Neural progenitor cell (in vitro differentiated cells): ENCODE data around the gene FRYL. TPM values are rescaled to one million over a fixed set of nuclear protein-coding genes. Genes with fewer than 3 reads are reported as not detected.

Experiments used
- DNase-seq: peaks from one replicate; pipeline ENCODE4 v3.0.0-alpha.2; 2016; ENCODE audit warnings: low spot score
- H2AFZ ChIP-seq: fragments of 200-600 bp; sonication (generic); replicated peaks from 2 replicates; pipeline ENCODE4 v1.6.1; 2016; ENCODE audit warnings: antibody characterized with exemption
- H3F3A ChIP-seq: fragments of 200-600 bp; sonication (generic); 2 replicates; pipeline ENCODE4 v1.6.1; 2016; ENCODE audit warnings: antibody characterized with exemption, low read depth
- H3K27ac ChIP-seq: fragments of 200-600 bp; sonication (generic); 2 replicates; pipeline ENCODE4 v1.5.1; 2016; ENCODE audit warnings: mild to moderate bottlenecking
- H3K27me3 ChIP-seq: fragments of 200-600 bp; sonication (generic); 2 replicates; pipeline ENCODE4 v1.6.1; 2016; ENCODE audit warnings: mild to moderate bottlenecking, moderate library complexity
- H3K36me3 ChIP-seq: fragments of 200-600 bp; sonication (generic); 2 replicates; pipeline ENCODE4 v1.5.1; 2016
- H3K4me1 ChIP-seq: fragments of 200-600 bp; sonication (generic); 2 replicates; pipeline ENCODE4 v1.6.1; 2016; ENCODE audit warnings: mixed run types
- H3K4me2 ChIP-seq: fragments of 200-600 bp; sonication (generic); 2 replicates; pipeline ENCODE4 v1.6.1; 2016
- H3K4me3 ChIP-seq: fragments of 200-600 bp; sonication (generic); 2 replicates; pipeline ENCODE4 v1.5.1; 2016
- H3K79me2 ChIP-seq: fragments of 200-600 bp; sonication (generic); 2 replicates; pipeline ENCODE4 v1.6.1; 2016; ENCODE audit warnings: low read depth
- H3K9ac ChIP-seq: fragments of 200-600 bp; sonication (generic); 2 replicates; pipeline ENCODE4 v1.6.1; 2016
- H3K9me3 ChIP-seq: fragments of 200-600 bp; sonication (generic); 2 replicates; pipeline ENCODE4 v1.5.1; 2016; ENCODE audit warnings: low read depth
- H4K20me1 ChIP-seq: fragments of 200-600 bp; sonication (generic); 2 replicates; pipeline ENCODE4 v1.6.1; 2016; ENCODE audit warnings: low read depth
- H3K27ac Mint-ChIP-seq: 3 replicates; pipeline ENCODE4 v1.8.0; 2021; ENCODE audit warnings: mixed read lengths
- H3K27me3 Mint-ChIP-seq: 2 replicates; pipeline ENCODE4 v1.8.0; 2022; ENCODE audit warnings: low read depth, mild to moderate bottlenecking, inconsistent platforms, moderate library complexity, mixed read lengths; ENCODE audit not compliant: insufficient read depth
- H3K36me3 Mint-ChIP-seq: 3 replicates; pipeline ENCODE4 v1.8.0; 2021; ENCODE audit warnings: mixed read lengths
- H3K4me1 Mint-ChIP-seq: 3 replicates; pipeline ENCODE4 v1.8.0; 2021; ENCODE audit warnings: mixed read lengths
- H3K4me3 Mint-ChIP-seq: 3 replicates; pipeline ENCODE4 v1.8.0; 2021; ENCODE audit warnings: mild to moderate bottlenecking, moderate library complexity, mixed read lengths
- H3K9me3 Mint-ChIP-seq: 3 replicates; pipeline ENCODE4 v1.8.0; 2020; ENCODE audit warnings: mixed read lengths
- EZH2 ChIP-seq: fragments of 200-600 bp; sonication (generic); IDR thresholded peaks from 2 replicates; pipeline ENCODE4 v1.6.1; 2017; ENCODE audit warnings: antibody characterized with exemption, mild to moderate bottlenecking, moderate library complexity
- EZH2phosphoT487 ChIP-seq: fragments of 200-600 bp; sonication (generic); IDR thresholded peaks from 2 replicates; pipeline ENCODE4 v1.6.1; 2017; ENCODE audit warnings: antibody characterized with exemption
- total RNA-seq: library from RNA; depleted of rRNA; stranded (reverse); fragments of >200 nt; gene quantifications from 2 replicates; pipeline ENCODE4 v1.2.3, GENCODE V29; 2015; ENCODE audit warnings: low replicate concordance
- TF ChIP-seq, protein P1 (sequence below): fragments of 200-600 bp; sonication (generic); IDR thresholded peaks from 2 replicates; pipeline ENCODE4 v1.5.1; 2017; ENCODE audit warnings: antibody characterized with exemption, mild to moderate bottlenecking

The FRYL gene
- total RNA-seq, 1 donor from 2014 or later = 70.5 TPM

DNA sequence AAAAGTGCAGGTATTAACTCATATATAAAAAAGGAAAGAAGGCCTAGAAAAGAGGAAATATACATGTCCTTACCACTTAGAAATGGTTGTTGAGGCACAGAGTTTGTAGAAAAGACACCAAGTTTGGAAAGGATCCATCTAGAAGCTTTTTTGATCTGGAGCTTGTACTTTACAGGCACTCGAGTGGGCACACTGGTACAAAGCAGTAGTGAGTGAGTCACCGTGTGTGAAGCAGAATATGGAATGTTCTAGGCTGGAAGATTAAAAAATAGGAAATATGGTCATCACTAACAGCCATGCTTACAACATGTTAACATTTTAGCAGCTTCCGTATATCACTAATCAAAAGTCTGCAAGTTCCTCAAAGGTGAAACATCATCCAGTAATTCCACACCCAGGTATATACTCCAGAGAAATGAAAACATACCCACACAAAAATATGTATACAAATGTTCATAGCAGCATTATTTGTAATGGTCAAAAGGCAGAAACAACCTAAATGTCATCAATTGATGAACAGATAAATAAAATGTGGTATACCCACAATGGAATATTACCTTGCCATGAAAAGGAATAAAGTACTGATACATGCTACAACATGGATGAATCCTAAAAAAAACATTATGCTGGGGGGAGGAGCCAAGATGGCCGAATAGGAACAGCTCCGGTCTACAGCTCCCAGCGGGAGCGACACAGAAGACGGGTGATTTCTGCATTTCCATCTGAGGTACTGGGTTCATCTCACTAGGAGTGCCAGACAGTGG, 69.5 kb downstream of the FRYL start:
- no peak for TF ChIP-seq EZH2
- TF ChIP-seq, protein P1, sequence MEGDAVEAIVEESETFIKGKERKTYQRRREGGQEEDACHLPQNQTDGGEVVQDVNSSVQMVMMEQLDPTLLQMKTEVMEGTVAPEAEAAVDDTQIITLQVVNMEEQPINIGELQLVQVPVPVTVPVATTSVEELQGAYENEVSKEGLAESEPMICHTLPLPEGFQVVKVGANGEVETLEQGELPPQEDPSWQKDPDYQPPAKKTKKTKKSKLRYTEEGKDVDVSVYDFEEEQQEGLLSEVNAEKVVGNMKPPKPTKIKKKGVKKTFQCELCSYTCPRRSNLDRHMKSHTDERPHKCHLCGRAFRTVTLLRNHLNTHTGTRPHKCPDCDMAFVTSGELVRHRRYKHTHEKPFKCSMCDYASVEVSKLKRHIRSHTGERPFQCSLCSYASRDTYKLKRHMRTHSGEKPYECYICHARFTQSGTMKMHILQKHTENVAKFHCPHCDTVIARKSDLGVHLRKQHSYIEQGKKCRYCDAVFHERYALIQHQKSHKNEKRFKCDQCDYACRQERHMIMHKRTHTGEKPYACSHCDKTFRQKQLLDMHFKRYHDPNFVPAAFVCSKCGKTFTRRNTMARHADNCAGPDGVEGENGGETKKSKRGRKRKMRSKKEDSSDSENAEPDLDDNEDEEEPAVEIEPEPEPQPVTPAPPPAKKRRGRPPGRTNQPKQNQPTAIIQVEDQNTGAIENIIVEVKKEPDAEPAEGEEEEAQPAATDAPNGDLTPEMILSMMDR = no peak
- TF ChIP-seq EZH2phosphoT487 = no peak
- no peak overlapping the region for H3K9ac ChIP-seq
- H3K27ac Mint-ChIP-seq = no peak overlapping the region
- peaks cover 29% of the 10 kb centered on the region for H3K36me3 Mint-ChIP-seq
- H3K9me3 ChIP-seq = no peaks in the 10 kb centered on the region
- peaks cover 53% of the 10 kb centered on the region for H3K79me2 ChIP-seq
- H3K36me3 ChIP-seq = peaks cover 12% of the 10 kb centered on the region
- H3K4me2 ChIP-seq = no peak overlapping the region
- no peaks in the 10 kb centered on the region for H3K27me3 ChIP-seq
- no peak overlapping the region for H2AFZ ChIP-seq
- DNase-seq = no peak
- H3F3A ChIP-seq = no peaks in the 10 kb centered on the region
- peaks cover 9% of the 10 kb centered on the region for H3K4me1 ChIP-seq
- H3K4me1 Mint-ChIP-seq = peaks cover 10% of the 10 kb centered on the region
- no peak overlapping the region for H3K4me3 ChIP-seq
- peaks cover 18% of the 10 kb centered on the region for H4K20me1 ChIP-seq
- H3K27me3 Mint-ChIP-seq = no peaks in the 10 kb centered on the region
- no peak overlapping the region for H3K4me3 Mint-ChIP-seq
- peaks cover 31% of the 10 kb centered on the region for H3K9me3 Mint-ChIP-seq
- H3K27ac ChIP-seq = no peak overlapping the region

DNA sequence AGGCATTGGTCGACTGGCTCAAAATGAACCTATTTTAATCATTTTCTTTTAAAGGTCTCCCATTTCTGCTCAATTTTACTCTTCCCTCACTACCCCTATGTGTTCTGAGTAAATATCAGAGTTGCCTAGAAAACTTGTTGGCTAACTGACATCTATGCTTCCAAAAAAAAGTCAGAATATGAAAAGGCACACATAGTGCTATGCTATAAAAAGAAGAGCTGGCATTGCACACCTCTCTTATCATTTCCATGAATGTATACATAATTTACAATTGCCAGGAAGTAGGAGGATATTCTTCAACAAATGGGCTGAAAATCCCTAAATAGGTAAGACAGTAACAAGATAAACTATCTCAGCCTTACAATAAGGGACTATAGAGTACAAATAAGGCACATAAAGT, 70.2 kb downstream of the FRYL start:
- no peak for DNase-seq
- Mint-ChIP-seq H3K36me3 (peaks cover 29% of the 10 kb centered on the region), H3K27me3 (no peaks in the 10 kb centered on the region), H3K9me3 (peaks cover 31% of the 10 kb centered on the region), H3K4me1 (peaks cover 10% of the 10 kb centered on the region), H3K27ac (no peak overlapping the region), H3K4me3 (no peak overlapping the region)
- Histone ChIP-seq H3K4me2 (no peak overlapping the region), H3K9ac (no peak overlapping the region), H3K36me3 (peaks cover 12% of the 10 kb centered on the region), H3K27me3 (no peaks in the 10 kb centered on the region), H3K79me2 (peaks cover 60% of the 10 kb centered on the region), H4K20me1 (peaks cover 20% of the 10 kb centered on the region), H3F3A (no peaks in the 10 kb centered on the region), H3K27ac (no peak overlapping the region), H3K4me1 (peaks cover 9% of the 10 kb centered on the region), H3K9me3 (no peaks in the 10 kb centered on the region), H2AFZ (no peak overlapping the region), H3K4me3 (no peak overlapping the region)
- TF ChIP-seq EZH2 (no peak), EZH2phosphoT487 (no peak)
- TF ChIP-seq, protein P1 = no peak

DNA sequence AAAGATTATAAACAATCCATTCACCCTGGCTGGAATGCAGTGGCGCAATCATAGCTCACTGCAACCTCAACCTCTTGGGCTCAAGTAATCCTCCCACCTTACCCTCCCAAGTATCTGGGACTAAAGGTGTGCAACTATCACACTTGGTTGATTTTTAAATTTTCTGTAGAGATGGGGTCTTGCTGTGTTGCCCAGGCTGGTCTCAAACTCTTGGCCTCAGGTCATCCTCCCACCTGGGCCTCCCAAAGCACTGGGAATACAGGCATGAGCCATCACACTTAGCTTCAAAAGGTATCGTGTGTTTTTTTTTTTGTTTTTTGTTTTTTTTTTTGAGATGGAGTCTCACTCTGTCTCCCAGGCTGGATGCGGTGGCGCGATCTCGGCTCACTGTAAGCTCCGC, 71.5 kb downstream of the FRYL start:
- DNase-seq = no peak
- Histone ChIP-seq H3K27ac (no peak overlapping the region), H4K20me1 (peaks cover 32% of the 10 kb centered on the region), H3K4me2 (no peak overlapping the region), H3K9me3 (no peaks in the 10 kb centered on the region), H2AFZ (no peak overlapping the region), H3K4me3 (no peak overlapping the region), H3K9ac (no peak overlapping the region), H3K27me3 (no peaks in the 10 kb centered on the region), H3K79me2 (peaks cover 71% of the 10 kb centered on the region), H3K36me3 (peaks cover 12% of the 10 kb centered on the region), H3F3A (no peaks in the 10 kb centered on the region), H3K4me1 (peaks cover 13% of the 10 kb centered on the region)
- TF ChIP-seq EZH2phosphoT487 (no peak), EZH2 (no peak)
- TF ChIP-seq, protein P1 = no peak
- H3K36me3 Mint-ChIP-seq = peaks cover 28% of the 10 kb centered on the region
- H3K4me3 Mint-ChIP-seq = no peak overlapping the region
- no peak overlapping the region for H3K27ac Mint-ChIP-seq
- H3K9me3 Mint-ChIP-seq = peaks cover 29% of the 10 kb centered on the region
- no peaks in the 10 kb centered on the region for H3K27me3 Mint-ChIP-seq
- H3K4me1 Mint-ChIP-seq = peaks cover 15% of the 10 kb centered on the region
